ENCODE measurements around the gene CLDN8. TPM values are rescaled to one million over a fixed set of nuclear protein-coding genes. Genes with fewer than 3 reads are reported as not detected.

Gene CLDN8
- total RNA-seq, 1 donor from 2014 or later, result 2.5 TPM

Other genes with a start within 250 kb of the CLDN8 start
- gene CLDN17, start 49.3 kb downstream of the CLDN8 start, total RNA-seq (ENCODE audit: low replicate concordance), result not detected in 2 replicates
- gene KRTAP24-1, start 66.9 kb upstream of the CLDN8 start, total RNA-seq (ENCODE audit: low replicate concordance), result not detected in 2 replicates
- not detected in 2 replicates for gene KRTAP25-1, start 73.4 kb upstream of the CLDN8 start, total RNA-seq (ENCODE audit: low replicate concordance)
- not detected in 2 replicates for gene KRTAP26-1, start 104.2 kb upstream of the CLDN8 start, total RNA-seq (ENCODE audit: low replicate concordance)
- not detected in 2 replicates for gene KRTAP27-1, start 121.6 kb upstream of the CLDN8 start, total RNA-seq (ENCODE audit: low replicate concordance)
- not detected in 2 replicates for gene KRTAP23-1, start 132.5 kb upstream of the CLDN8 start, total RNA-seq (ENCODE audit: low replicate concordance)
- gene KRTAP13-2, start 156.2 kb upstream of the CLDN8 start, total RNA-seq (ENCODE audit: low replicate concordance), result not detected in 2 replicates
- gene KRTAP13-1, start 179.9 kb upstream of the CLDN8 start, total RNA-seq (ENCODE audit: low replicate concordance), result not detected in 2 replicates
- gene KRTAP13-3, start 209.8 kb upstream of the CLDN8 start, total RNA-seq (ENCODE audit: low replicate concordance), result not detected in 2 replicates
- gene KRTAP13-4, start 214.1 kb upstream of the CLDN8 start, total RNA-seq (ENCODE audit: low replicate concordance), result not detected in 2 replicates
- not detected in 2 replicates for gene KRTAP15-1, start 224.2 kb upstream of the CLDN8 start, total RNA-seq (ENCODE audit: low replicate concordance)